OCI-LY1 (cell line): Measurements from ENCODE around the gene PAX8.

Experiments used
- H2AFZ ChIP-seq: fragments of 200-600 bp; sonication (generic), shearing (Covaris generic); 2 replicates; pipeline ENCODE4 v1.6.0; 2014; ENCODE audit warnings: antibody characterized with exemption, mild to moderate bottlenecking, low read length
- H3F3A ChIP-seq: fragments of 200-600 bp; sonication (generic), shearing (Covaris generic); 2 replicates; pipeline ENCODE4 v1.6.0; 2014; ENCODE audit warnings: mild to moderate bottlenecking, antibody characterized with exemption, low read length, moderate library complexity; ENCODE audit not compliant: insufficient read depth
- H3K27ac ChIP-seq: fragments of 200-600 bp; sonication (generic); 2 replicates; pipeline ENCODE4 v1.5.1; 2014; ENCODE audit warnings: low read length, mixed run types, mild to moderate bottlenecking, low read depth; ENCODE audit not compliant: poor library complexity, severe bottlenecking
- H3K27me3 ChIP-seq: fragments of 200-600 bp; sonication (generic); 2 replicates; pipeline ENCODE4 v1.6.0; 2014; ENCODE audit warnings: antibody characterized with exemption, mild to moderate bottlenecking, low read length, moderate library complexity; ENCODE audit not compliant: insufficient read depth
- H3K36me3 ChIP-seq: fragments of 200-600 bp; sonication (generic); 2 replicates; pipeline ENCODE4 v1.6.1; 2014; ENCODE audit warnings: mild to moderate bottlenecking, antibody characterized with exemption, low read length, moderate library complexity, mixed read lengths; ENCODE audit not compliant: insufficient read depth
- H3K4me1 ChIP-seq: fragments of 200-600 bp; sonication (generic); 2 replicates; pipeline ENCODE4 v1.5.1; 2014; ENCODE audit warnings: mild to moderate bottlenecking, low read length, moderate library complexity; ENCODE audit not compliant: insufficient read depth, severe bottlenecking
- H3K4me2 ChIP-seq: fragments of 200-600 bp; sonication (generic), shearing (Covaris generic); 2 replicates; pipeline ENCODE4 v1.6.1; 2014; ENCODE audit warnings: low read length
- H3K4me3 ChIP-seq: fragments of 200-600 bp; sonication (generic); 2 replicates; pipeline ENCODE4 v1.5.1; 2014; ENCODE audit warnings: low read length, low read depth, mild to moderate bottlenecking, mixed read lengths; ENCODE audit not compliant: poor library complexity, severe bottlenecking
- H3K79me2 ChIP-seq: fragments of 200-600 bp; shearing (Covaris generic); 2 replicates; pipeline ENCODE4 v1.6.1; 2016; ENCODE audit warnings: mixed run types, low read length, mixed read lengths; ENCODE audit not compliant: insufficient read depth
- H3K9ac ChIP-seq: fragments of 200-600 bp; sonication (generic), shearing (Covaris generic); 2 replicates; pipeline ENCODE4 v1.6.1; 2014; ENCODE audit warnings: mild to moderate bottlenecking, low read length, mixed read lengths
- H3K9me2 ChIP-seq: fragments of 200-600 bp; sonication (generic), shearing (Covaris generic); 2 replicates; pipeline ENCODE4 v1.6.1; 2014; ENCODE audit warnings: low read depth, mild to moderate bottlenecking, low read length, mixed read lengths
- H3K9me3 ChIP-seq: fragments of 200-600 bp; shearing (Covaris generic); 2 replicates; pipeline ENCODE4 v1.6.1; 2014; ENCODE audit warnings: low read length, mixed read lengths
- H4K20me1 ChIP-seq: fragments of 200-600 bp; sonication (generic), shearing (Covaris generic); 2 replicates; pipeline ENCODE4 v1.6.0; 2016; ENCODE audit warnings: mild to moderate bottlenecking, low read length; ENCODE audit not compliant: insufficient read depth
- EZH2 ChIP-seq: fragments of 200-600 bp; sonication (generic), shearing (Covaris generic); IDR thresholded peaks from 2 replicates; pipeline ENCODE4 v1.8.0; 2017; ENCODE audit warnings: borderline replicate concordance, mixed run types, mild to moderate bottlenecking, antibody characterized with exemption, low read length, moderate library complexity, mixed read lengths
- TF ChIP-seq, protein P1 (sequence below): fragments of 200-600 bp; sonication (generic), shearing (Covaris generic); IDR thresholded peaks from 2 replicates; pipeline ENCODE4 v1.5.1; 2017; ENCODE audit warnings: mild to moderate bottlenecking, antibody characterized with exemption, low read length, moderate library complexity, mixed read lengths

Gene PAX8

DNA sequence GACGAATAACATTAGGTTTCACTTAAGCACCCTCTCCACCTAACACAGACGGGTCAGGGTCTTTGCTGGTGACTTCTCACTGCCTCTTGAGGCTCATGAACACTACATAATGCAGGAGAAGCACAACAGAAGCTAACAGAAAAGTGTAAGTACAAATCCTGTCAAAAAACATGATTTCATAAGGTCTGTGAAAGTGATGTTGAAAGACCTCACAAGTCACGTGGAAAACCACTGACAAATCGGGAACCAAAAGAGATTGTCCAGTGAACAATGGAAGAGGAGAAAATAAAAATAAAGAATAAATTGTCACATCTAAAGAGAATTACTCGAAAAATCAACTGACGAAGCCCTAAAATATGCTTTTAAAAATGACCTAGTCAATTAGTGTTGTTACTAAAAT lies 91.0 kb downstream of the PAX8 start:
- Histone ChIP-seq H3K9me3 (no peaks in the 10 kb centered on the region), H3K9ac (no peak overlapping the region), H3K27ac (no peak overlapping the region), H3K9me2 (no peaks in the 10 kb centered on the region), H3K4me2 (no peak overlapping the region), H3K4me1 (no peaks in the 10 kb centered on the region), H3K79me2 (no peaks in the 10 kb centered on the region), H4K20me1 (no peaks in the 10 kb centered on the region), H2AFZ (no peak overlapping the region), H3F3A (no peaks in the 10 kb centered on the region), H3K4me3 (no peak overlapping the region), H3K36me3 (peaks cover 72% of the 10 kb centered on the region; the same call in 1 of the 2 replicates), H3K27me3 (no peaks in the 10 kb centered on the region)
- TF ChIP-seq, protein P1, sequence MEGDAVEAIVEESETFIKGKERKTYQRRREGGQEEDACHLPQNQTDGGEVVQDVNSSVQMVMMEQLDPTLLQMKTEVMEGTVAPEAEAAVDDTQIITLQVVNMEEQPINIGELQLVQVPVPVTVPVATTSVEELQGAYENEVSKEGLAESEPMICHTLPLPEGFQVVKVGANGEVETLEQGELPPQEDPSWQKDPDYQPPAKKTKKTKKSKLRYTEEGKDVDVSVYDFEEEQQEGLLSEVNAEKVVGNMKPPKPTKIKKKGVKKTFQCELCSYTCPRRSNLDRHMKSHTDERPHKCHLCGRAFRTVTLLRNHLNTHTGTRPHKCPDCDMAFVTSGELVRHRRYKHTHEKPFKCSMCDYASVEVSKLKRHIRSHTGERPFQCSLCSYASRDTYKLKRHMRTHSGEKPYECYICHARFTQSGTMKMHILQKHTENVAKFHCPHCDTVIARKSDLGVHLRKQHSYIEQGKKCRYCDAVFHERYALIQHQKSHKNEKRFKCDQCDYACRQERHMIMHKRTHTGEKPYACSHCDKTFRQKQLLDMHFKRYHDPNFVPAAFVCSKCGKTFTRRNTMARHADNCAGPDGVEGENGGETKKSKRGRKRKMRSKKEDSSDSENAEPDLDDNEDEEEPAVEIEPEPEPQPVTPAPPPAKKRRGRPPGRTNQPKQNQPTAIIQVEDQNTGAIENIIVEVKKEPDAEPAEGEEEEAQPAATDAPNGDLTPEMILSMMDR, result no peak
- TF ChIP-seq EZH2, result no peak

DNA sequence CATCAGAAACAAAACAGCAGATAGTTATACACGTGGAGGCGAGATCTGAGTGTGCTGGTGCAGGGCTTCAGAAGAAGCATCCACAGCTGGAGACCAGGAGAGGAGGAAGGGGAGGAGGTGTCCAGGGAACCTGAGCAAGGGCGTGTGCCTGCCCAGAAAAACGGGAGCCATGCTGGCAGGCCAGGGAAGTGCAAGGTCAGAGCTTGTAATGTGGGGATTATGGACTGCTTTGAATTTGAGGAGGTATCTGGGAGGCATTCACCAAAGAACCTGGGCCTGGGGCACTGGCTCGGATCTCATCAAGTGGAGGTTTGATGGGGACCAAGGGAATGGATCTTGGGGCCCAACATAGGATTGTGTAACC lies 92.3 kb downstream of the PAX8 start:
- peaks cover 3% of the 10 kb centered on the region for H3K4me1 ChIP-seq
- no peaks in the 10 kb centered on the region for H3F3A ChIP-seq
- H3K36me3 ChIP-seq, result peaks cover 76% of the 10 kb centered on the region; the same call in 1 of the 2 replicates
- H2AFZ ChIP-seq, result no peak overlapping the region
- no peak overlapping the region for H3K4me2 ChIP-seq
- H3K9ac ChIP-seq, result no peak overlapping the region
- no peak for TF ChIP-seq EZH2
- TF ChIP-seq, protein P1, result no peak
- H3K79me2 ChIP-seq, result no peaks in the 10 kb centered on the region
- no peak overlapping the region for H3K27ac ChIP-seq
- H4K20me1 ChIP-seq, result no peaks in the 10 kb centered on the region
- no peaks in the 10 kb centered on the region for H3K9me3 ChIP-seq
- H3K9me2 ChIP-seq, result no peaks in the 10 kb centered on the region
- H3K27me3 ChIP-seq, result no peaks in the 10 kb centered on the region
- H3K4me3 ChIP-seq, result no peak overlapping the region

DNA sequence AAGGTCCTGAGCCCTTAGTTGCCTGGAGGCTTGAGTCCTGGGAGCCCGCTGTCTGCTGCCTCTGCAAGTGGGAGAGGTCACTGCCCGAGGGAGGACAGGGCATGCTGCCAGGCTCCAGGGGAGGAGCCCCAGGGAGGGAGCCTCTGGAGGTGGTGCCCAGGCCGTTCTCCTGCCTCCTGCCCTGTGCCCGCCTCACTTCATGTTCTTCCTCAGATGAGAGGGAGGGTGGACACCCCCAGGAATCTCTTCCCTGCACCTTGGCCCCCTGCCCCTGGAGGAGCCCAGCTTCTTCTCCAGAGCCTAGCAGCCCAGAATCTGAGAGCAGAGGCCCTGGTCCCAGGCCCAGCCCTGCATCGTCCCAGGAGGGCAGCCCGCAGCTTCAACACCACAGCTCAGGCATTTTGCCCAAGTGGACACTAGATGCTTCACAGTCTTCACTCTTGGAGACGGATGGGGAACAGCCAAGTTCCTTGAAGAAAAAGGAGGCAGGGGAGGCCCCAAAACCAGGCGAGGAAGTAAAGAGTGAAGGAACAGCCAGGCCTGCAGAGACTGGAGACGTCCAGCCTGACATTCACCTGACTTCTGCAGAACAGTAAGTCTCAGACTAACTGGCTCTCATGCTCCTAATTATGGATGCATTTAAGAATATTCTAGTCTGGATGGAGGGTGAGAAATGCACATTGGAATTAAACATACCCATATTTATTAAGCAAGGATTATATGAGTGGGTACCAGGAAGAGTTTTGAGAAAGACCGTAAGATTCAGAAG lies 92.9 kb downstream of the PAX8 start:
- Histone ChIP-seq H3K79me2 (no peaks in the 10 kb centered on the region), H2AFZ (no peak overlapping the region), H3F3A (no peaks in the 10 kb centered on the region), H3K4me3 (no peak overlapping the region), H3K9me2 (no peaks in the 10 kb centered on the region), H3K9ac (no peak overlapping the region), H3K9me3 (no peaks in the 10 kb centered on the region), H3K27ac (no peak overlapping the region), H3K4me1 (peaks cover 8% of the 10 kb centered on the region), H3K36me3 (peaks cover 73% of the 10 kb centered on the region; the same call in 1 of the 2 replicates), H3K27me3 (no peaks in the 10 kb centered on the region), H4K20me1 (no peaks in the 10 kb centered on the region), H3K4me2 (no peak overlapping the region)
- TF ChIP-seq, protein P1, result no peak
- no peak for TF ChIP-seq EZH2
